Esophagus squamous epithelium (tissue), 4 donors: ENCODE measurements around the gene DYNC2H1.

Experiments used
- POLR2A ChIP-seq, 4 donors: fragments of 450-650 bp; IDR thresholded peaks; one replicate each; pipeline ENCODE4 v1.6.1; 2017; ENCODE audit warnings: antibody characterized with exemption in 4 of 4, mild to moderate bottlenecking in 4 of 4, moderate library complexity in 3 of 4
- TF ChIP-seq, protein P1 (sequence below), 6 experiments: fragments of 450-650 bp in 4 of 6; fragments of 200-600 bp in 2 of 6; sonication (generic) in 2 of 6; IDR thresholded peaks; one replicate each; pipeline ENCODE4 v1.5.1; 2016 to 2019; ENCODE audit warnings: antibody characterized with exemption in 6 of 6, mild to moderate bottlenecking in 4 of 6, moderate library complexity in 4 of 6

DNA sequence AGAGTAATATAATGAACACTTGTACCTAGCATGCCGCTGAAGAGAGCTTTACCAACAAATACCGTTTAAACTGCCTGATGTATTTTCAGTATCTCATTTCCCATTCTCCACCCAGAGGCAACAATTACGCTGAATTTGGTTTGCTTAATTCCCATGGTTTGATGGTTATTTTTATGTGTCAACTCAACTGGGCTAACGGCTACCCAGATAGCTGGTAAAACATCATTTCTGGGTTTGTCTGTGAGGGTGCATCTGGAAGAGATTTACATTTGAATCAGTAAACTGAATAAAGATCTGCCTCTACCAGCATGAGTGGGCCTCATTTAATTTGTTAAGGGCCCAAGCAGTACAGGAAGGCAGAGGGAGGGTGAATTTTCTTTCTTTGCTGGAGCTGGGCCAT, 377.9 kb downstream of the DYNC2H1 start:
- TF ChIP-seq POLR2A (IDR thresholded peaks at IDR 0.05), result no peak
- TF ChIP-seq, protein P1, sequence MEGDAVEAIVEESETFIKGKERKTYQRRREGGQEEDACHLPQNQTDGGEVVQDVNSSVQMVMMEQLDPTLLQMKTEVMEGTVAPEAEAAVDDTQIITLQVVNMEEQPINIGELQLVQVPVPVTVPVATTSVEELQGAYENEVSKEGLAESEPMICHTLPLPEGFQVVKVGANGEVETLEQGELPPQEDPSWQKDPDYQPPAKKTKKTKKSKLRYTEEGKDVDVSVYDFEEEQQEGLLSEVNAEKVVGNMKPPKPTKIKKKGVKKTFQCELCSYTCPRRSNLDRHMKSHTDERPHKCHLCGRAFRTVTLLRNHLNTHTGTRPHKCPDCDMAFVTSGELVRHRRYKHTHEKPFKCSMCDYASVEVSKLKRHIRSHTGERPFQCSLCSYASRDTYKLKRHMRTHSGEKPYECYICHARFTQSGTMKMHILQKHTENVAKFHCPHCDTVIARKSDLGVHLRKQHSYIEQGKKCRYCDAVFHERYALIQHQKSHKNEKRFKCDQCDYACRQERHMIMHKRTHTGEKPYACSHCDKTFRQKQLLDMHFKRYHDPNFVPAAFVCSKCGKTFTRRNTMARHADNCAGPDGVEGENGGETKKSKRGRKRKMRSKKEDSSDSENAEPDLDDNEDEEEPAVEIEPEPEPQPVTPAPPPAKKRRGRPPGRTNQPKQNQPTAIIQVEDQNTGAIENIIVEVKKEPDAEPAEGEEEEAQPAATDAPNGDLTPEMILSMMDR (IDR thresholded peaks at IDR 0.05), result no peak
